Spinal cord (tissue), 10 donors: ENCODE measurements around the gene IFNB1. TPM values are rescaled to one million over a fixed set of nuclear protein-coding genes. Genes with fewer than 3 reads are reported as not detected.

Experiments
- DNase-seq, 6 donors: peaks; one replicate each; pipeline versions ENCODE4 v3.0.0 to v3.0.0-alpha.2; 2013 to 2015; ENCODE audit warnings: low spot score in 6 of 6, low read depth in 4 of 6
- H3K27ac ChIP-seq: one replicate; pipeline ENCODE4 v1.5.1; 2013; ENCODE audit warnings: low read depth, low read length, control low read depth
- H3K27me3 ChIP-seq: one replicate; pipeline ENCODE4 v1.6.1; 2013; ENCODE audit warnings: low read length; ENCODE audit not compliant: control insufficient read depth, insufficient read depth
- H3K36me3 ChIP-seq: one replicate; pipeline ENCODE4 v1.6.1; 2013; ENCODE audit warnings: low read length; ENCODE audit not compliant: control insufficient read depth, insufficient read depth
- H3K4me1 ChIP-seq: one replicate; pipeline ENCODE4 v1.6.1; 2013; ENCODE audit warnings: low read length; ENCODE audit not compliant: control insufficient read depth, insufficient read depth
- H3K4me3 ChIP-seq: one replicate; pipeline ENCODE4 v1.5.1; 2013; ENCODE audit warnings: low read depth, low read length, control low read depth
- H3K9me3 ChIP-seq: one replicate; pipeline ENCODE4 v1.6.1; 2013; ENCODE audit warnings: low read length; ENCODE audit not compliant: control insufficient read depth, insufficient read depth
- WGBS: methylation state at CpG from one replicate; pipeline ENCODE4 v1.1.5; 2013; ENCODE audit warnings: missing lambda C conversion rate; ENCODE audit not compliant: insufficient coverage; 5-methylcytosine and 5-hydroxymethylcytosine counted together
- polyA plus RNA-seq, 2 donors: library from polyadenylated mRNA; unstranded; fragments of 120-200 nt; gene quantifications; one replicate each; pipeline ENCODE4 v1.2.1, GENCODE V29; 2013; ENCODE audit not compliant: insufficient read length in 2 of 2
- total RNA-seq, 2 donors: library from RNA; depleted of rRNA in 1 of 2; stranded (reverse); fragments of 120-200 nt in 1 of 2; fragments of >200 nt in 1 of 2; gene quantifications; one replicate each; pipeline versions ENCODE4 v1.2.3 to v1.2.4, GENCODE V29; 2013 to 2014
- donor health status: healthy.

Gene IFNB1
- total and polyA plus RNA-seq, 4 donors = not detected

- WGBS = no CpG with 5 or more reads among the region's 1 CpG
- DNase-seq = no peak
- H3K4me3 ChIP-seq = no peak overlapping the region
- H3K9me3 ChIP-seq = no peaks in the 10 kb centered on the region
- no peaks in the 10 kb centered on the region for H3K4me1 ChIP-seq
- no peak overlapping the region for H3K27ac ChIP-seq
- H3K27me3 ChIP-seq = no peaks in the 10 kb centered on the region
- H3K36me3 ChIP-seq = no peaks in the 10 kb centered on the region
Measured at GRCh38 chr9:21078702-21079101, 960 bp upstream of the IFNB1 start.

GRCh38 chr9:21075484-21075883 is 2.3 kb downstream of the IFNB1 start:
- Histone ChIP-seq H3K4me3 (no peak overlapping the region), H3K4me1 (no peaks in the 10 kb centered on the region), H3K36me3 (no peaks in the 10 kb centered on the region), H3K9me3 (no peaks in the 10 kb centered on the region), H3K27ac (no peak overlapping the region), H3K27me3 (no peaks in the 10 kb centered on the region)
- WGBS = 69% methylated on average over 2 of the region's 3 CpGs
- no peak for DNase-seq

- no peak for DNase-seq
- no peaks in the 10 kb centered on the region for H3K4me1 ChIP-seq
- H3K9me3 ChIP-seq = no peaks in the 10 kb centered on the region
- no peaks in the 10 kb centered on the region for H3K36me3 ChIP-seq
- no peak overlapping the region for H3K27ac ChIP-seq
- no peak overlapping the region for H3K4me3 ChIP-seq
- H3K27me3 ChIP-seq = no peaks in the 10 kb centered on the region
Measured at GRCh38 chr9:21070906-21071305, 6.8 kb downstream of the IFNB1 start.

- Histone ChIP-seq H3K9me3 (no peaks in the 10 kb centered on the region), H3K27ac (no peak overlapping the region), H3K36me3 (no peaks in the 10 kb centered on the region), H3K27me3 (no peaks in the 10 kb centered on the region), H3K4me3 (peak overlapping the region; percentile 3), H3K4me1 (no peaks in the 10 kb centered on the region)
- 34% methylated on average over 3 of the region's 4 CpGs for WGBS
- peak in 5 of 6 donors; percentile 6 to 69 (median 13) for DNase-seq
Measured at GRCh38 chr9:21070171-21070571, 7.6 kb downstream of the IFNB1 start.

- Histone ChIP-seq H3K9me3 (no peaks in the 10 kb centered on the region), H3K4me3 (no peak overlapping the region)
Measured at GRCh38 chr9:21060919-21061561, 16.7 kb downstream of the IFNB1 start.

GRCh38 chr9:21056931-21057330 is 20.8 kb downstream of the IFNB1 start:
- WGBS = no CpG with 5 or more reads among the region's 1 CpG
- H3K4me1 ChIP-seq = no peaks in the 10 kb centered on the region
- no peak for DNase-seq
- no peak overlapping the region for H3K4me3 ChIP-seq
- H3K9me3 ChIP-seq = no peaks in the 10 kb centered on the region
- no peaks in the 10 kb centered on the region for H3K36me3 ChIP-seq
- no peak overlapping the region for H3K27ac ChIP-seq
- H3K27me3 ChIP-seq = no peaks in the 10 kb centered on the region

More at GRCh38 chr9:21060919-21061561, 16.7 kb downstream of the IFNB1 start:
- no peaks in the 10 kb centered on the region for H3K27me3 ChIP-seq
- no peaks in the 10 kb centered on the region for H3K36me3 ChIP-seq
- H3K4me1 ChIP-seq = no peaks in the 10 kb centered on the region
- no peak overlapping the region for H3K27ac ChIP-seq
- DNase-seq = no peak
- WGBS = 60% methylated on average over 1 of the region's 2 CpGs

GRCh38 chr9:21053851-21054250 is 23.9 kb downstream of the IFNB1 start:
- H3K27ac ChIP-seq = no peak overlapping the region
- WGBS = no CpG with 5 or more reads among the region's 2 CpGs
- no peaks in the 10 kb centered on the region for H3K9me3 ChIP-seq
- no peaks in the 10 kb centered on the region for H3K27me3 ChIP-seq
- H3K4me1 ChIP-seq = no peaks in the 10 kb centered on the region
- no peak overlapping the region for H3K4me3 ChIP-seq
- no peak for DNase-seq
- H3K36me3 ChIP-seq = no peaks in the 10 kb centered on the region

- no peak overlapping the region for H3K27ac ChIP-seq
- DNase-seq = no peak
- 100% methylated on average over 1 of the region's 2 CpGs for WGBS
Measured at GRCh38 chr9:21047281-21047691, 30.5 kb downstream of the IFNB1 start.

GRCh38 chr9:21043841-21044240 is 33.9 kb downstream of the IFNB1 start:
- Histone ChIP-seq H3K27me3 (no peaks in the 10 kb centered on the region), H3K27ac (no peak overlapping the region), H3K36me3 (no peaks in the 10 kb centered on the region), H3K4me1 (no peaks in the 10 kb centered on the region), H3K9me3 (no peaks in the 10 kb centered on the region), H3K4me3 (no peak overlapping the region)
- WGBS = no CpG with 5 or more reads among the region's 3 CpGs
- DNase-seq = no peak

More at GRCh38 chr9:21047281-21047691, 30.5 kb downstream of the IFNB1 start:
- Histone ChIP-seq H3K4me1 (no peaks in the 10 kb centered on the region), H3K9me3 (no peaks in the 10 kb centered on the region), H3K36me3 (no peaks in the 10 kb centered on the region), H3K27me3 (no peaks in the 10 kb centered on the region), H3K4me3 (no peak overlapping the region)

- peak in 1 of 6 donors; percentile 59 for DNase-seq
- no CpG with 5 or more reads among the region's 4 CpGs for WGBS
- Histone ChIP-seq H3K4me3 (no peak overlapping the region), H3K4me1 (no peaks in the 10 kb centered on the region), H3K27me3 (no peaks in the 10 kb centered on the region), H3K27ac (no peak overlapping the region), H3K36me3 (no peaks in the 10 kb centered on the region), H3K9me3 (no peaks in the 10 kb centered on the region)
Measured at GRCh38 chr9:21042466-21042865, 35.3 kb downstream of the IFNB1 start.
